Activated T-helper 17 cell treated with anti-CD3 and anti-CD28 coated beads, Interleukin-2, amount 50 U/mL, for 72 hours (primary cell): ENCODE results near the gene MYO1E. TPM values are rescaled to one million over a fixed set of nuclear protein-coding genes. Genes with fewer than 3 reads are reported as not detected.
"Not testable (repeated sequence)": the region's sequence is repeated elsewhere in the genome, so short reads cannot be mapped to it uniquely, and the experiment has no call there.

Source experiments
- ATAC-seq: fragments of 150-1000 bp; cut with Tn5 transposase; replicated peaks from 2 replicates; pipeline ENCODE4 v1.10.0; 2021; ENCODE audit warnings: mild to moderate bottlenecking, moderate library complexity
- H3K27ac Mint-ChIP-seq: one replicate; pipeline ENCODE4 v1.8.0; 2022; ENCODE audit warnings: mixed read lengths
- H3K27me3 Mint-ChIP-seq: one replicate; pipeline ENCODE4 v1.8.0; 2022; ENCODE audit warnings: mixed read lengths
- H3K36me3 Mint-ChIP-seq: one replicate; pipeline ENCODE4 v1.8.0; 2022; ENCODE audit warnings: low read depth, mild to moderate bottlenecking, mixed read lengths
- H3K4me1 Mint-ChIP-seq: one replicate; pipeline ENCODE4 v1.8.0; 2022; ENCODE audit warnings: mixed read lengths
- H3K4me3 Mint-ChIP-seq: one replicate; pipeline ENCODE4 v1.8.0; 2022; ENCODE audit warnings: mild to moderate bottlenecking, mixed read lengths
- H3K9me3 Mint-ChIP-seq: one replicate; pipeline ENCODE4 v1.8.0; 2022; ENCODE audit warnings: mixed read lengths
- total RNA-seq, 2 donors: library from RNA; stranded (reverse); gene quantifications; one replicate each; pipeline ENCODE4 v1.2.3, GENCODE V29; 2022

The MYO1E gene
- total RNA-seq, 2 donors from 2014 or later = 29.3 to 30.1 TPM

DNA sequence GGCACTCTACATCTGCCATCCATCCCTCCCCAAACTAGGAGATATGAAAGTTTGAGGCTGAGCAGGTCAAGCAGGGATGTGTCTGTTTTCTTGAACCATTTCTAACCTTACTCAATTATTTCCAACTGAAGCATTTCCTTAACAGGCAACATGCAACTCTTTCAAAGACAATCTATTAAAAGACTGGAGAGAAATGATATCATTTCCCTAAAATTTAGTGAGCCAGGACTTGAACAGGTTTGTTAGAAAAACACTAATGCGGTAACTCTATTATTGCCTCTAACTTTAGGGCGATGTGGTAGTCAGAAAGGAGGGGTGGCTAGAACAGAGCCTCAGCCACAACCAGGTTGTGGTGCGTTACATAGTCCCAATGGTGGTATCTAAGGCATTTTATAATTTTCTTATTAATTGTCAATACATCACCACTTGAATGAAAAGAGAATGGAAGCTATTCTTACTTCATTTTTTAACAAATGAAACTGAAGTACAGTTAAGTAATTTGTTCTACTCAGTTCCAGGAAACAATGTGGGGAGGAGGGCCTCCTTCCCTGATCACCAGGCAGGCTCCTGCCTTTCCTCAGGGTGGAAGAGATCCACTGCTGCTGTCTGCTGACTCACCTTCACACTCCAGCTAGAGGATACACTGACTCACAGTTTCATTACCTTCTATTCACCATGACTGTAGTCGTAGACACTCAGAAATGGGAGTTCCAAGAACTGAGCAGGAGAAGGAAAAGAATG lies 22.8 kb downstream of the MYO1E start:
- Mint-ChIP-seq H3K4me3 (peak overlapping the region; percentile 34), H3K9me3 (no peaks in the 10 kb centered on the region), H3K36me3 (no peaks in the 10 kb centered on the region), H3K27me3 (peaks cover 5% of the 10 kb centered on the region), H3K27ac (peak overlapping the region; percentile 36), H3K4me1 (peaks cover 6% of the 10 kb centered on the region)
- ATAC-seq = peak; percentile 100

DNA sequence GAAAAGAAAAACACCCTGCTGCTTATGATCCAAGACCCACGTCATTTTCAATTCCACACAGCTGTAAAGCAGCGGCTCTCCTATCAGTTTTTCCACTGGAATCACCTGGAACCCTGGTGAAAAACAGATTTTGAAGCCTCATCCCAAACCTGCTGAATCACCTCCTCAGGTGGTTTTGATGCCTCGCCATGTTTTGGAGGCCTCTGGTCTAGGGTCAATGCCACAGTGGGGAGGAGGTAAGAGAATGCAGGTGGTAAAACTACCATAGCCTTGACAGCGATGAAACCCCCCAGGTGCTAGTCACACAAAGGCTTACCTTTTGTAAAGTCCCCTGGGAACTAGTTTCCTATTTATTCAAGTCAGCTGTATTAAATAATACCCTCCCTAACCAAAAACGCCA lies 24.8 kb downstream of the MYO1E start:
- no peaks in the 10 kb centered on the region for H3K36me3 Mint-ChIP-seq
- H3K27ac Mint-ChIP-seq = no peak overlapping the region
- no peaks in the 10 kb centered on the region for H3K9me3 Mint-ChIP-seq
- peaks cover 6% of the 10 kb centered on the region for H3K4me1 Mint-ChIP-seq
- peaks cover 5% of the 10 kb centered on the region for H3K27me3 Mint-ChIP-seq
- H3K4me3 Mint-ChIP-seq = no peak overlapping the region
- ATAC-seq = no peak

DNA sequence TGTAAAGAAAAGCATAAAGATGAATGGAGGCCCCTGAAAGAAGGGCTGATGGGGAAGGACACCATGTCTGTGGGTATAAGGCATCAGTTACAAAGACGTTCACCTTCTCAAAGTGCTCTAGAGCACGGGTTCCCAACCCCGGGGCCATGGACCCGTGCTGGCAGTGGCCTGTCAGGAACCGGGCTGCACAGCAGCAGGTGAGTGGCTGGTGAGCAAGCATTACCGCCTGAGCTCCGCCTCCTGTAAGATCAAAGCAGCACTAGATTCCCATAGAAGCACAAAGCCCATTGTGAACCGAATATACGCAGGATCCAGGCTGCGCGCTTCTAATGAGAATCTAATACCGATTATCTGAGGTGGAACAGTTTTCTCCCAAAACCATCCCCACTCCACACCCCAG lies 25.7 kb downstream of the MYO1E start:
- Mint-ChIP-seq H3K4me1 (peaks cover 6% of the 10 kb centered on the region), H3K27ac (no peak overlapping the region), H3K9me3 (no peaks in the 10 kb centered on the region), H3K36me3 (no peaks in the 10 kb centered on the region), H3K27me3 (peaks cover 5% of the 10 kb centered on the region), H3K4me3 (no peak overlapping the region)
- ATAC-seq = no peak

DNA sequence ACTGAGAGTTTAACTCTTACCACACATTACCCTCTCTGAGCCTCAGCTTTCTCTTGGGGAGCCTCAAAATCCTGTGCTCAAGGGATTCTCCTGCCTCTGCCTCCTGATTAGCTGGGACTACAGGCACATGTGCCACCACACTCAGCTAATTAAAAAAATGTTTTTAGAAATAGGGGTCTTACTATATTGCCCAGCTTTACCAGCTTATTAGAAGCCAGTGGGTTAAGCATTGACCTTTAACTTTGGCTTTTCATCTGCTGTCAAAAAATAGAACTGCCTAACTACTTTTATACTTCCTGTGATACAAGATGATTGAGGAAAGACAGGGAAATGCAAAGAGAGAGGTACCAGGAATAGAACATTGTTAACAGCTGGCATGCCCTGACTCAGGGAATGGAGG lies 27.3 kb downstream of the MYO1E start:
- Mint-ChIP-seq H3K9me3 (no peaks in the 10 kb centered on the region), H3K4me3 (no peak overlapping the region), H3K4me1 (peaks cover 4% of the 10 kb centered on the region), H3K27me3 (peaks cover 4% of the 10 kb centered on the region), H3K36me3 (no peaks in the 10 kb centered on the region), H3K27ac (no peak overlapping the region)
- ATAC-seq = no peak

DNA sequence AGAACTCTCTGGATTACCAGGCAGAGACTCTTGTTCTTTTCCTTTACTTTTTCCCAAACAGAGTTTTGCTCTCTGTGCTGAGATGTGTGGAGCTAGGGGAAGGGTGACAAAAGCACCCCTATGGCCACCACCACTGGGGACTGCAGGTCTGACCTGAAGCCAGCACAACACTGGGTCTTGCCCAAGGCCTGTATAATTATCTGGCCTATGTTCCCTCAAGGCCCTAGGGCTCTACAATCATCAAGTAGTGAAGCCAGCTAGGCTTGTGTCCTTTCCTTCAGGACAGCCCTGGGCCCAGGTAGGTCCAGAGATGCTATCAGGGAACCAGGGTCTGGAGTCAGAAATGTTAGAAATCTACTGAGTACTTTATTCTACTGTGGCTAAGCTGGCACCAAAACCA lies 28.4 kb downstream of the MYO1E start:
- H3K4me1 Mint-ChIP-seq = no peaks in the 10 kb centered on the region
- no peak for ATAC-seq
- no peak overlapping the region for H3K27ac Mint-ChIP-seq
- H3K4me3 Mint-ChIP-seq = no peak overlapping the region
- no peaks in the 10 kb centered on the region for H3K36me3 Mint-ChIP-seq
- H3K27me3 Mint-ChIP-seq = peaks cover 5% of the 10 kb centered on the region
- H3K9me3 Mint-ChIP-seq = no peaks in the 10 kb centered on the region

DNA sequence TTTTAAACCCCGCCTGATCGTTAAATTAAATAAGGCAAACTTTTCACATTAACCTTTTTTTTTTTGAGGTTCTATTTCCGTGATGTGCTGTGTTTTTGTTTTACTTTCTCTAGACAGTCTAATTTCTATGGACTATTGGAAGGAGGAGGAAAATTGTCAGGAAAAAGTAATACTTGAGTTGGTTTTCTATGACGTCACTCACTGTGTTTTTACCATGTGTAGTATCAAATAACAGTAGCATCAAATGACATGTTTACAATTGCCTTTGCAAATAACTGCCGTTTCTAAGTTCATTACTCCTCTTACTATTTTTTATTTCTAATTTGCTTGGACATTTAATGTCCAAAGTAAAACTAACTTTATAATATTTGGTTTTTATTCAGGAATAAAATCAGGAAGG lies 32.3 kb downstream of the MYO1E start:
- no peaks in the 10 kb centered on the region for H3K4me1 Mint-ChIP-seq
- H3K27ac Mint-ChIP-seq = no peak overlapping the region
- H3K36me3 Mint-ChIP-seq = no peaks in the 10 kb centered on the region
- H3K4me3 Mint-ChIP-seq = no peak overlapping the region
- H3K9me3 Mint-ChIP-seq = no peaks in the 10 kb centered on the region
- H3K27me3 Mint-ChIP-seq = peaks cover 7% of the 10 kb centered on the region
- no peak for ATAC-seq

DNA sequence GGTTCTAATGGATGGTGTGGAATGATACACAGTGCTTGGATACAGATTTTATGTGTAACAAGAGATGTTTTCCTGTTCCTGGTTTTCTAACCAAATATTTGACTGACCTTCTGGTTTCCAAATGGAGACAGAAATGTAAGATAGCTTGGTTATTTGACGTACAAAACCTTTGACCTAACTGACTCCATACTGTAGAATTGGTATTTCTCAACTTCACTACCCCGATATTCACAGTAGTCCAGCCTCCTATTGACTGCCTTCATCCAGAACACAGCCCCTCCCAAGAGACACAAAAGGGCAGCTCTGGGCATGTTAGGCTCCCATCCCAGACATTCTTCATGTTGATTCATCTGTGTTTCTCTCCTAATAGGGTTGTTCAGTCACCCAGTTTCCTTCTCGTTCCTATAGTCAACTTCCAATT lies 33.4 kb downstream of the MYO1E start:
- no peak for ATAC-seq
- H3K4me1 Mint-ChIP-seq = no peaks in the 10 kb centered on the region
- H3K27me3 Mint-ChIP-seq = peaks cover 7% of the 10 kb centered on the region
- no peak overlapping the region for H3K4me3 Mint-ChIP-seq
- no peaks in the 10 kb centered on the region for H3K36me3 Mint-ChIP-seq
- no peak overlapping the region for H3K27ac Mint-ChIP-seq
- no peaks in the 10 kb centered on the region for H3K9me3 Mint-ChIP-seq

DNA sequence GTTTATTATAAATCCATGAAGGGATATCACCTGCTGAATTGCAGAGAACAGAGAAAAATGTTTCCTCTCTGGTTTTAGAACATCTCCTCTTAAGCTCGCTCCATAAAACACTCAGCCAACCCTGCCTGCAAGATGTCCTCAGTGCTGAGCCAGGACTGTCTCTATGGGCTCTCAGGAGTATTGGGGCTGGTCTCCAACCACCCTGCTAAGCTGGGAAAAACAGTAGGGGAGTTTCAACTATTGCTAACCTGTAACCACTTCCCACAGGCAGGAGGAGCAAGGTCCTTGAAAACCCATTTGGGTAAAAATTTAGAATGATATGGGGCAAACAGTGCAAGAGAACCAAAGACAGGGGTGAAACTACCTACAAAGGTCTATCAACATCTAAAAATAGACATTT lies 34.3 kb downstream of the MYO1E start:
- ATAC-seq = no peak
- H3K4me1 Mint-ChIP-seq = no peaks in the 10 kb centered on the region

DNA sequence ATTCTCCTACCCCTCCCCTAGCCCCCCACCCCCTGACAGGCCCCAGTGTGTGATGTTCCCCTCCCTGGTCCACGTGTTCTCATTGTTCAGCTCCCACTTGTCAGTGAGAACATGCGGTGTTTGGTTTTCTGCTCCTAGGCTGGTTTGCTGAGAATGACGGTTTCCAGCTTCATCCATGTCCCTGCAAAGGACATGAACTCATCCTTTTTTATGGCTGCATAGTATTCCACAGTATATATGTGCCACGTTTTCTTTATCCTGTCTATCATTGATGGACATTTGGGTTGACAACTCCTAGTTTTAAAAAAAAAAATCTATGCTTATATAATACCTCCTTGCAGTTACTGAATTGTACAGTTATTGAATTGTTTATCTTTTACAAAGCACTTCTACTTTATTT lies 35.9 kb downstream of the MYO1E start:
- H3K9me3 Mint-ChIP-seq, ATAC-seq, H3K4me1 Mint-ChIP-seq, H3K36me3 Mint-ChIP-seq, H3K27ac Mint-ChIP-seq, H3K27me3 Mint-ChIP-seq, H3K4me3 Mint-ChIP-seq: not testable (repeated sequence)

More for the DNA sequence above, 34.3 kb downstream of the MYO1E start:
- no peaks in the 10 kb centered on the region for H3K36me3 Mint-ChIP-seq
- no peaks in the 10 kb centered on the region for H3K9me3 Mint-ChIP-seq
- H3K27me3 Mint-ChIP-seq = peaks cover 7% of the 10 kb centered on the region
- no peak overlapping the region for H3K4me3 Mint-ChIP-seq
- no peak overlapping the region for H3K27ac Mint-ChIP-seq

DNA sequence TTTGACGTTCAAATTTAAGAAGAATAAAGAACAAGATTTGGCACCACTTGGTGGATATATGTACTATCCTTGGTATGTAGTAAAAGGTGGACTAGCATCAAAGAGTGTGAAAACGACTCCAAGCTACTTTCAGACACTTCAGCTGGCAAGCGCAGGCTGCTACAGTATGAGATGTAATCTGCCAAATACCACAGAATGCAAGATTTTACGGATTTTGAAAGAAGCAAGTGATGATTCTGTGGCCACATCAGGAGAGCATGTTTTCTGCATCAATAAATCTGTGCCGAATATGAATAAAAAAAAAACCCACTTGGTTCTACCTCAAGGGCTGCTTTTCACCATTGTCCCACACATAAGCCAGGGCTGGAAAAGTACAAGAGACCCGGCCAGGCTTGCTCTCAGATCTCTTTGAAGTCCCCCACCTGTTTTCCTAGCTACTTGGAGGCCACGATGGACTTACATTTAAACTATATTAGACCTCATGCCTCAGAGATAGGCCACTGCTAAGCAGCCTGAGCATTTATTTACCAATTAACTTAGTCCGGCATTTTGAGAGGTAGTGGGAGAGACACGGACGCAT lies 37.4 kb downstream of the MYO1E start:
- H3K27me3 Mint-ChIP-seq = peaks cover 9% of the 10 kb centered on the region
- no peak overlapping the region for H3K27ac Mint-ChIP-seq
- H3K9me3 Mint-ChIP-seq = no peaks in the 10 kb centered on the region
- H3K36me3 Mint-ChIP-seq = no peaks in the 10 kb centered on the region
- ATAC-seq = no peak
- no peak overlapping the region for H3K4me3 Mint-ChIP-seq
- no peaks in the 10 kb centered on the region for H3K4me1 Mint-ChIP-seq

DNA sequence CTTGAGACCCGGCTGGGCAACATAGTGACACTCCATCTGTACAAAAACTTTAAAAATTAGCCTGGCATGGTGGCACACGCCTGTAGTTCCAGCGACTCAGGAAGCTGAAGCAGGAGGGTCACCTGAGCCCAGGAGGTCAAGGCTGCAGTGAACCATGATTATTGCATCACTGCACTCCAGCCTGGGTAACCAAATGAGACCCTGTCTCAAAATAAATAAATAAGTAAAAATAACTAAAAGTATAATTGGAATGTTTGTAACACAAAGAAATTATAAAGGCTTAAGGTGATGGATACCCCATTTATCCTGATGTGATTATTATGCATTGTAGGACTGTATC lies 38.6 kb downstream of the MYO1E start:
- H3K4me3 Mint-ChIP-seq = no peak overlapping the region
- no peak for ATAC-seq
- H3K27me3 Mint-ChIP-seq = peaks cover 12% of the 10 kb centered on the region
- no peak overlapping the region for H3K27ac Mint-ChIP-seq
- no peaks in the 10 kb centered on the region for H3K4me1 Mint-ChIP-seq
- H3K9me3 Mint-ChIP-seq = no peaks in the 10 kb centered on the region
- H3K36me3 Mint-ChIP-seq = no peaks in the 10 kb centered on the region

DNA sequence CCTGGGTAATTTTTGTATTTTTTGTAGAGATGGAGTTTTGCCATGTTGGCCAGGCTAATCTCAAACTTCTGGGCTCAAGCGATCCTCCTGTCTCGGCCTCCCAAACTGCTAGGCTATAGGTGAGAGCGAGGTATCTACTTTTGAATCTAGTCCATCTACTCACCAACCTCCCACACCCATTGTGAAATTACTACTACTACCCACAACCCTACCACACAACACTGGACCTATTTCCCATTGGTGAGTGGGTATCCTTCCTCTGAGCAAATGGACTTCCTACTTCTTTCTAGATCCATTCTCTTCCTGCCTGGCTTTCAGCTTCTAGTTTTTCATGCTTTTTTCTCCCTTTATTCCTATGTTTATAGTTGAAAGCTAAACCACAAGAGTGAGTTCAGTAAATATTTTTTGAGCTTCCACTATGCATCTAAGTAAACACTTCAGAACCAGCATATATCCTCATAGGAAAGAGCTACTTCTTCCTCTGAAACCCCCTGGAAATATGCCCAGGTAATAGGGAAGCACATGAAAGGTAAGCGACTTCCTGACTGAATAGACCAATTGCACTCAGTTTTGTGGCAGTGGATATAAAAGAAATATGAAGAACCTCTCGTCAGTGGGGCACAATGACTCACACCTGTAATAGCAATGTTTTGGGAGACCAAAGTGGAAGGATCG lies 39.1 kb downstream of the MYO1E start:
- Mint-ChIP-seq H3K27me3 (peaks cover 12% of the 10 kb centered on the region), H3K9me3 (no peaks in the 10 kb centered on the region), H3K27ac (no peak overlapping the region), H3K4me3 (no peak overlapping the region), H3K36me3 (no peaks in the 10 kb centered on the region), H3K4me1 (no peaks in the 10 kb centered on the region)
- peak; percentile 62 for ATAC-seq

DNA sequence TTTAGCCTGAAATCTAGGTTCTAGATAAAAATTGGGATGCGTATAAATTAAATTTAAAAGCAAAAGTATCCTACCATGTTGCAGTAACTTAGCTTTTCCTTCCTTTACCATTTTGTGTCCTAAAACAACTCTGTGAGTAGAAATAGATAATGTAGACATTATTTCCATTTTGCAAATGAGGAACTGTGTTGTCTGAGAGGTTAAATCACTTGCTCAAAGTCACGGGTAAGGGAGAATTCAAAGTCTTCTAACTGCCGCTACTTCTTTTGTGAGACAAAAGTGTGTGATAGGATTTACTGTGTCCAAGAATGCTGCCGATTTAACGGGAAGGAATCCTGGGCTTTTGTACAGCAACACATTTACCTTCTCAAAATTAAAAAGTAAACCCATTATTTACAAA lies 40.7 kb downstream of the MYO1E start:
- H3K36me3 Mint-ChIP-seq = no peaks in the 10 kb centered on the region
- H3K9me3 Mint-ChIP-seq = no peaks in the 10 kb centered on the region
- no peak overlapping the region for H3K4me3 Mint-ChIP-seq
- ATAC-seq = no peak
- H3K27me3 Mint-ChIP-seq = peaks cover 12% of the 10 kb centered on the region
- H3K27ac Mint-ChIP-seq = no peak overlapping the region
- H3K4me1 Mint-ChIP-seq = no peaks in the 10 kb centered on the region

DNA sequence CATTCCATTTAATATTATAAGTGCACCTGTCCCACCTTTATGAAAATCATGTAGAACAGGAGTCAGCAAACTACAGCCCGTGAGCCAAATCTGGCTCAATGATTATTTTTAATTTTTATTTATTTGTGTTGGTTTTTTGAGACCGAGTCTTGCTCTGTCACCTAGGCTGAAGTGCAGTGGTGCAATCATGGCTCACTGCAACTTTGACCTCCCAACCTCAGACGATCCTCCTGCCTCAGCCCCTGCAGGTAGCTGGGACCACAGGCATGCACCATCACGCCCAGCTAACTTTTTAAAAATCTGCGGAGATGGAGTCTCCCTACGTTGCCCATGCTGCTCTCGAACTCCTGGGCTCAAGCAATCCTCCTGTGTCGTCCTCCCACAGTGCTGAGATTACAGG lies 42.0 kb downstream of the MYO1E start:
- H3K27ac Mint-ChIP-seq = no peak overlapping the region
- H3K4me1 Mint-ChIP-seq = no peaks in the 10 kb centered on the region
- ATAC-seq = no peak
- no peak overlapping the region for H3K4me3 Mint-ChIP-seq
- no peaks in the 10 kb centered on the region for H3K36me3 Mint-ChIP-seq
- H3K27me3 Mint-ChIP-seq = peaks cover 12% of the 10 kb centered on the region
- no peaks in the 10 kb centered on the region for H3K9me3 Mint-ChIP-seq
